Measurements from ENCODE around the gene CACTIN. TPM values are rescaled to one million over a fixed set of nuclear protein-coding genes. Genes with fewer than 3 reads are reported as not detected.

CACTIN gene
- total RNA-seq, 3 donors from 2014 or later (not counting 1 experiment from before 2014, with no cell fraction given), result 33.6 to 42.2 (median 40.8) TPM

- H3K9me3 Mint-ChIP-seq, result no peaks in the 10 kb centered on the region
- H3K36me3 Mint-ChIP-seq, result no peaks in the 10 kb centered on the region
- no peak for ATAC-seq
- Histone ChIP-seq H3K27ac (ENCODE audit: low read length) (no peak overlapping the region), H3K27me3 (ENCODE audit: control insufficient read depth, insufficient read depth, low read length) (no peaks in the 10 kb centered on the region), H3K36me3 (ENCODE audit: control insufficient read depth, insufficient read depth, low read length) (peaks cover 12% of the 10 kb centered on the region), H3K4me1 (ENCODE audit: control insufficient read depth, insufficient read depth, low read length) (no peaks in the 10 kb centered on the region), H3K9me3 (ENCODE audit: control insufficient read depth, insufficient read depth, low read length) (no peaks in the 10 kb centered on the region), H3K4me3 (ENCODE audit: low read length) (no peak overlapping the region)
- H3K4me1 Mint-ChIP-seq, result no peaks in the 10 kb centered on the region
- H3K27ac Mint-ChIP-seq, result no peak overlapping the region
- no peak for DNase-seq
- no peak overlapping the region for H3K4me3 Mint-ChIP-seq
- no peak for TF ChIP-seq CTCF (IDR thresholded peaks at IDR 0.05)
- no peaks in the 10 kb centered on the region for H3K27me3 Mint-ChIP-seq (ENCODE audit: low read depth in 2 of 2)
- intact Hi-C loops (cut with micrococcal nuclease), result no loop called here
- 95% methylated on average over 19 of the region's 19 CpGs for WGBS (ENCODE audit: insufficient coverage)
These were observed 17.9 kb upstream of the CACTIN start for GRCh38 chr19:3644351-3645066.

- Histone ChIP-seq H3K9me3 (ENCODE audit: control insufficient read depth, insufficient read depth, low read length) (no peaks in the 10 kb centered on the region), H3K36me3 (ENCODE audit: control insufficient read depth, insufficient read depth, low read length) (peaks cover 17% of the 10 kb centered on the region), H3K4me1 (ENCODE audit: control insufficient read depth, insufficient read depth, low read length) (no peaks in the 10 kb centered on the region), H3K4me3 (ENCODE audit: low read length) (no peak overlapping the region), H3K27ac (ENCODE audit: low read length) (no peak overlapping the region), H3K27me3 (ENCODE audit: control insufficient read depth, insufficient read depth, low read length) (no peaks in the 10 kb centered on the region)
- Mint-ChIP-seq H3K27me3 (ENCODE audit: low read depth in 2 of 2) (no peaks in the 10 kb centered on the region), H3K4me1 (no peaks in the 10 kb centered on the region), H3K36me3 (no peaks in the 10 kb centered on the region), H3K9me3 (no peaks in the 10 kb centered on the region), H3K27ac (no peak overlapping the region), H3K4me3 (no peak overlapping the region)
- ATAC-seq, result no peak
- TF ChIP-seq CTCF (IDR thresholded peaks at IDR 0.05), result no peak
- 95% methylated on average over 27 of the region's 28 CpGs for WGBS (ENCODE audit: insufficient coverage)
- intact Hi-C loops (cut with micrococcal nuclease), result no loop called here
- no peak for DNase-seq
These were observed 17.2 kb upstream of the CACTIN start for GRCh38 chr19:3643674-3644313.

GRCh38 chr19:3642987-3643673 is 16.5 kb upstream of the CACTIN start:
- H3K9me3 Mint-ChIP-seq, result no peaks in the 10 kb centered on the region
- H3K4me1 Mint-ChIP-seq, result no peaks in the 10 kb centered on the region
- Histone ChIP-seq H3K27ac (ENCODE audit: low read length) (no peak overlapping the region), H3K4me1 (ENCODE audit: control insufficient read depth, insufficient read depth, low read length) (no peaks in the 10 kb centered on the region), H3K36me3 (ENCODE audit: control insufficient read depth, insufficient read depth, low read length) (peaks cover 24% of the 10 kb centered on the region), H3K9me3 (ENCODE audit: control insufficient read depth, insufficient read depth, low read length) (no peaks in the 10 kb centered on the region), H3K4me3 (ENCODE audit: low read length) (no peak overlapping the region), H3K27me3 (ENCODE audit: control insufficient read depth, insufficient read depth, low read length) (no peaks in the 10 kb centered on the region)
- DNase-seq, result no peak
- no peak overlapping the region for H3K4me3 Mint-ChIP-seq
- H3K27me3 Mint-ChIP-seq (ENCODE audit: low read depth in 2 of 2), result no peaks in the 10 kb centered on the region
- no peak for TF ChIP-seq CTCF (IDR thresholded peaks at IDR 0.05)
- intact Hi-C loops (cut with micrococcal nuclease), result no loop called here
- 95% methylated on average over 36 of the region's 36 CpGs for WGBS (ENCODE audit: insufficient coverage)
- no peak overlapping the region for H3K27ac Mint-ChIP-seq
- ATAC-seq, result no peak
- no peaks in the 10 kb centered on the region for H3K36me3 Mint-ChIP-seq

Data from natural killer cell (primary cell).